Right renal cortex interstitium (tissue), 3 donors: Measurements from ENCODE around the gene CALB2. TPM values are rescaled to one million over a fixed set of nuclear protein-coding genes. Genes with fewer than 3 reads are reported as not detected.
"Not testable (repeated sequence)": the region's sequence is repeated elsewhere in the genome, so short reads cannot be mapped to it uniquely, and the experiment has no call there.

ENCODE experiments used
- DNase-seq, 3 donors: peaks; one replicate each; pipeline ENCODE4 v3.0.0-alpha.2; 2013; ENCODE audit warnings: low read depth in 3 of 3, low spot score in 2 of 3
- polyA plus RNA-seq, 3 donors: library from polyadenylated mRNA; unstranded; fragments of 120-200 nt; gene quantifications; one replicate each; pipeline ENCODE4 v1.2.1, GENCODE V29; 2013; ENCODE audit not compliant: insufficient read length in 3 of 3

CALB2 gene, protein sequence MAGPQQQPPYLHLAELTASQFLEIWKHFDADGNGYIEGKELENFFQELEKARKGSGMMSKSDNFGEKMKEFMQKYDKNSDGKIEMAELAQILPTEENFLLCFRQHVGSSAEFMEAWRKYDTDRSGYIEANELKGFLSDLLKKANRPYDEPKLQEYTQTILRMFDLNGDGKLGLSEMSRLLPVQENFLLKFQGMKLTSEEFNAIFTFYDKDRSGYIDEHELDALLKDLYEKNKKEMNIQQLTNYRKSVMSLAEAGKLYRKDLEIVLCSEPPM
- polyA plus RNA-seq = 1 to 10 TPM in 2 of 3 donors, under 1 TPM in 1; 0.69 to 1.3 (median 1.3) TPM

DNA sequence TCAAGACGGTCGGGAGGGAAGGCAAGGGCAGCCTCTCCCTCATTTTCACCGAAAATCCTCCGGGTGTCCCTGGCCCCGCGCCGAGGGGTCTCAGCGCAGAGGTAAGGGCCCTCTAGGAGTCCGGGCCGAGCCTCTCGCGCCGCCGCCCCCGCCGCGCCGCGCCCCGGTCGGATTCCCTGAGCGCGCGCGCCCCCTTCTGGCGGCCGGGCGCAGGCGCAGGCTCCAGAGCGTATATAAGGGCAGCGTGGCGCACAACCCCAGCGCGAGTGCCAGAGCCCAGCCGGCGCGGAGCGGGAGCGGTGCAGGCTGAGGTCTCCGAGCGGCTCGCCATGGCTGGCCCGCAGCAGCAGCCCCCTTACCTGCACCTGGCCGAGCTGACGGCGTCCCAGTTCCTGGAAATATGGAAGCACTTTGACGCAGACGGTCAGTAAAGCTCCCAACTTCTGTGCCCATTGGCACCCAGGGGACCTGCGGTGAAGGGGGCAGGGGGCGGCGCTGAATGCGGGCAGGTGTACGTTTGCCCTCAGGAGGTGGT lies at the start of gene CALB2:
Gene CALB2 (plus strand): TSS at position 260 of the 535 bp plus-strand sequence. CDS start 70 bp downstream, at position 330.
- peak in 2 of 3 donors; percentile 21 to 44 for DNase-seq

DNA sequence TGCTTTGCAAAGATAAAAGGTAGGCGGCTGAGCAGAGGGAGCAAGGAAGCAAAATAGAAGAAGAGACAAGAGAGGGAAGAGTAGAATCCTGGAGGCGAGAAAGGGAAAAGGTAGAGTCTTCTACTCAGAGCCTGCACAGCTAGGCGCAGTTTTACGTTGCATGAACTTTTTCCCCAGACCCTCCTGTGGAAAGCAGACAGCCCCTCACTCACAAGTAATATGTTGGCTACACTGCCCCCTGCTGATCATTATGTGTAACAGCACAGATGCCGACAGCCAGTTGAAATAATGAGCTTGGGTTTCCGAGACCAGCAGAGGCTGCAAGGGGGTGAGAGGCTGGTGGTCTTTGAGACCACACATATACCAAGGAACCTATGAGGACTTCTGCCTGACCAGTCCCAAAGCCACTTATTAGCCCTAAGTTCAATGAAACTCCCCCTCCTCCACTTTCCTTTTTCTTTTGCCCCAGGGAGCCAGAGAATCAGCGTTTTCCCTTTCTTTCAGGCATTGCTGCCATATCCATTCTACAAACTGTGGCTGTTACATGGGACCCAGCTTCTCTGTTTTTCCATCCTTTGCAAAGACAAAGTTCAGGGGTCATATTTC lies 46.9 kb upstream of the CALB2 start:
- no peak for DNase-seq

DNA sequence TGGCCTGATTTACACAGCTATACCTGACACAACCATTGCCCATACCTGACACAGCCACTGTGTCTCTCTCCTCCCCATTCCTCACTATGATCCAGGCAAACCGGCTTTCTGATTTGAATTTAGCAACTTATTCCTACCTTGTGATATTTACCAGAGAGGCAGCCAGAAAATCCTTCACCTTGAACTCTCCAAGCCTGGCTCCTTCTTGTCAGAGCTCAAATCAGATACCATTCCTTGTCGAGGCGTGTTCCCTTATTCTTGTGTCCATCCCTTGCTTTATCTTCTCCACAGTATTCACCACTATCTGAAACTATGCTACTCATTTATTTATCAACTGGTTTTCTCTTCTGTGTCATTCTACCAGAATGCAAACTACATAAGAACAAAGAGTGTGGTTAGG lies 44.9 kb upstream of the CALB2 start:
- not testable (repeated sequence) for DNase-seq

DNA sequence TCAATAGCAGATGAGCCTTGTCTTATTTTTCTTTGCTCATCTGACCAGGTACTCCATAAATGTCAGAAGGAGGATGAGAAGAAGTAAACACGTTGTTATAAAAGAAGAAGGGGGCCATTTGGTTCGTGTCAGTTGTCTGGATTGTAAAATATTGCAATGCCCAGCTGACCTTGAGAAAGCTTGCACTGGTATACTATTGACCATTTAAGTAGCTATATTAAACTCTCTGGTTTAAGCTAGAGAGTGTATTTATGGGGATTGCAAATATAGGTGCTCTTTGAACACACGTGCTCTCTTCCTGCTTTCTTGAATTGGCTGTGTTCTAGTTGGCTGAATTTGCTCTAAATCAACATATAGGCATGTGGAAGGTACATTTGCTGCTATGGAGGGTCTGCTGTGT lies 43.3 kb upstream of the CALB2 start:
- DNase-seq = no peak

DNA sequence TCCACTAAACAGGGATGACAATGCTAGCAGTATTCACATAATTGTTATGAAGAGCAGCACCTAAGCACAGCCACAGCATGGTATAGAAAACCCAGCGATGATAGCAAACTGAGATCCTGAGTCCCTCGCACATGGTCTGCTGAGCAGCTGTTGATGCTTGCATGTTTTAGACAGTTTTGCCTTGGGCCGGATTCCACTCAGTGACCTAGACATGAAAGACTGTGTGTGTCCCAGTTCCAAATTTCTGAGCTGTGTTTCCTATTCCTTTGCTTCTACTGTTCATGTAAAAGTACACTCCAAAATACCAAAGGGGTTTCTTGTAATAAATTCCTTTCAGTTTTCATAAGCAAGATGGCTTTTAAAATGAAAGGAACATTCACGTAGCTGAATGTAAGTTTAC lies 38.5 kb upstream of the CALB2 start:
- DNase-seq = no peak

DNA sequence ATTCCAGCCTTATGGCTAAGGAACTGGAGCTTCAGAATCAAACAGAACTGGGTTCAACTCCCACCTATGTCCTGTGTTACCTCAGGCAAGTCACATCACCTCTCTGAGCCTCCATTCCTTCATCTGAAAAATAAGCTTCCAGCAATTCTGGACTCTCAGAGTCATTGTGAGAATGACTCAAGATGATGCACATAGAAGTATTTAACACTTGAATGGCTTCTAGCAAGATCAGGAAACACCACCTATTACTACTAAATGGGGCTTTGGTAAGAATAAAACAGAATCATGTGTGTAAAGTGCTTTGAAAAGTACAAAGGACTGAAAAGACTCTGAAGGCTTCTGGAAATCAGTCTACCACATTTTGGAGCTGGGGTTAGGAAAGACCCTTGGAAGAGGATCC lies 30.8 kb upstream of the CALB2 start:
- no peak for DNase-seq

DNA sequence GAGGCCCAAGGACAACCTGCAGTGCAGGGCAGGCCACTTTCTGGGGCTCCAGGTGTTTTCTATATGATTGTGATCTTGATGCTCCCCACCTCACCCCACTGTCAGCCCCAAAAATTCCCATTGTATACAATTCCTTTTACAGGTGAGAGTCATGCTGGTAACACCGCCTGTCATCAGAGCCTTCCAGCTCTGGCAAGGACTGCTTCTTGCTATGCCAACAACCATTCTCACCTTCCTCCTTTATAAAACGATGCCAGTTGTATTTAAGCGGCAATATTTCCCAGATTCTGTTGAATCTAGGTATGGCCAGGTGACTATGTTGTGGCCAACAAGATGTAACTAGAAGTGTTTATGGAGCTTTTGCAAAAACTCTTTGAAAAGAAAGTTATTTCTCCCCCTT lies 30.4 kb upstream of the CALB2 start:
- DNase-seq = no peak

DNA sequence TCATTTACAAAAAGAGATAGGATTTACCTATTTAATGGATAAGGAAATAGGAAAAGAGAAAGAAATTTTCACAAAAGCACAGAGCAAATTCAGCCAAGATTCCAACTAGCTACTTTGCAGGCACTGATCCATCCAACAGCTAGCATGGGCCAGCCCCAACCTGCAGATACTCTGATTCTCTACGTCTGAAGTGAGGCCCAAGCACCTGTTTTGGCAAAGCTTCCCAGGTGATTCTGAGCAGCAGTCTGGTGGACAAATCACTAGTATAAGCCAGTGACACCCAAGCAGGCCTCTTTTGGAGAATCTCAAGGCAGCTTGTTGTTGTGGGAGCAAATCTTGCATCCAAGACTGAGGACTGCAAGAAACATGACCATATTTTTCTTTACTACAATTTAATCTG lies 20.9 kb upstream of the CALB2 start:
- DNase-seq = no peak

DNA sequence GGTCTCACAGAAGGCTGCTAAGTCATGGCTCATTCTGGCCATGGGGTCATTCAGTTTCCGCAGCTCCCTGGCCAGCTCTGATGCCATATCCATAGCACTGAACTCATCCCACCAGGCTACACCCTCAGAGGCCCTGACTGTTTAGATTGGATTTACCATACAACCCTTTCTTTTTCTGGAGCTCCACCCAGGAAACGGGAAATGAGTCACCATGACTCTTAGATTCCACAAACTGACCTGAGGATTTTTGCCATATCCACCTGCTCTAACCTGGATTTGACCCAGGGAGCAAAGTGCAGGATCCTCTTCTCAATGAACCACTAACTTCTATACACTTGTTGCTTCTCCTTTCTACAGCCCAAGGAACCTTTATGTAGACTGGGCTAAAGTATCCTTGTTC lies 20.3 kb upstream of the CALB2 start:
- no peak for DNase-seq

DNA sequence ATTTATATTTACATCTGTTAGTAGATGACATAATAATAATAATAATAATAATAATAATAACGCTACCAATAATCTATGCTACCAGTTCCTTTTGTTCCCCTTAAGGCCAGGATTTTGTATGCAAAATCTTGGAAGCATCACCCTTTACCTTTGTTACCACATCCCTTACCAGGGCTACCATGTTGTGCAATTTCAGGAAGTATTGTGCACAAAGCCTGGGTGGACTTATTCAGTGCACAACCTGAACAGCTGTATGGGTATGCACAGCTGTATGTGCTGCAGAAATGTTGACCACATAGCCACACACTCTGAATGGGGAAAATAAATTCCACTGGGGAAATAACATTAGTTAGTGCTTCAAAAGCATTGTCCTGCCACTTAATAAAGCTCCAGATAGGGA lies 19.9 kb upstream of the CALB2 start:
- no peak for DNase-seq

DNA sequence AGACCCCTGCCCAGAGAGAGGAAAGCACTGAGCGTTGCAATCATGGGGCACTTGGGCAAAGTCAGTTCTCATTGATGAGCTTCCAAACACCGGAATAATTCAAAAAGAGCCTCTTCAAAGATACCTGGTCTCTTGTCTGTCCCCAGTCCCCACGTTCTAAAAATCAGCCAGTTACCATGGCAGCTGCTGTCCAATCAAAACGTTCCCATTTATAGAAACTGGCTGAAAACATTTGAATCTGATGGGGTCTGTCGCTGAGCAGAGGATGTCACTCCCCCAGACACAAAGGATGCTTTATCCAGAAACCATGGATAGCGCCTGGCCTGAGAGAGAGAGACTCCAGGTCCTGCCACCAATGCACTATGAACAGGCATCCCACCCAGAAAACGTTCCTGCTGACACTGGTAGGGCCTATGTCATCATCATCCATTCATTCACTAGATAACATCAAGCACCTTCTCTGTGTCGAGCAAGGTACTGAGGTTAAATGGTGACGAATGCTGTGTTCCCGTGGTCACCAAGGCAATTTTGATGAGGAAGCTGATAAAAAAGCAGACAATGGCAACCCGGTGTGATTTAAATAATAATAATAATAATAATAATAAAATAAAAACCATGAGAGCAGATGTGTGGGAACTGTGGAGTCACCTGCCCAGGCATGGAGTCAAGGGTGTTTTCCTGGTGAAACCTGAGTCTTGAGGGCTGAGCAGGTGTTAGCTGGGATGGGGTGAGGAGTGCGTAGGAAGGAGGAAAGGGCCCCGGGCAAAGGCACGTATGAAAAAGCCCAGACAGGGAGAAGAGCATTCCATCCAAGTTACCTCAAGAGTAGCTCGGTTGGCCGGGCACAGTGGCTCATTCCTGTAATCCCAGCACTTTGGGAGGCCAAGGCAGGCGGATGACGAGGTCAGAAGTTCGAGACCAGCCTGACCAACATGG lies 19.0 kb upstream of the CALB2 start:
- DNase-seq = no peak

DNA sequence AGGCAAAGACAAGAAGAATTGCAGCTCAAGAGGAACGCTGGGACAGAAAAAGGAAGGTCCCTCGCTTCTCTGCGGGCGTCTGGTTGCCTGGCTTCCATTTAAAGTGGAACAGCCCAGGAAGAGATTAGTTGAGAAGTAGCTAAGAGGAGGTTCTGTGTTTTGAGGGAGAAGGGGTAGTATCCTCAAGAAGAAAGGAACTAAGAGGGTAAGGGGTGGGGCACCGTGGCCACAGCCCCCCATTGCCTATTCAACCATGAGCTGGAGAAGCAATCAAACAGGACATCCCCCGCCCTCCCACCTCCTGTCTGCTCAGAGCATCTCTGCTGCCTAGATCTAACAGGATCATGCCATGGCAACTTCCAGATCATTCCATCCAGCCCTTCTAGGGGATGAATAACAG lies 18.1 kb upstream of the CALB2 start:
- DNase-seq = no peak

DNA sequence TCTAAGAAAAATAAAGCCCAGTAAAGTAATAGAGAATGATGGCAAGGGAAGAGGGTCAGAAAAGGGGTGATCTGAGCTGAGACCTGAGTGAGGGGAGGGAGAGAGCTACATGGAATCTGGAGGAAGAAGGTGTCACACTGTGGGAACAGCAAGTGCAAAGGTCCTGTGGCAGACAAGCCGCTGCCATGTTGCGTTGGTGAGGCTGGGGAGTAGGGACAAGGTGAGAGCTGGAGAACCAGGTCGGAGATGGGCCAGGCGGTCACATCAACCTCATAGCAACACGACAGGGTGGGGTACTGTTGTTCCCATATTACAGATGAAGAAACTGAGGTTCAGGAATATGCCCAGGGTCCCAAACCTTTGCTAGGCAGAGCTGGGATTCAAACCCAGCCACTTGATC lies 16.6 kb upstream of the CALB2 start:
- no peak for DNase-seq

DNA sequence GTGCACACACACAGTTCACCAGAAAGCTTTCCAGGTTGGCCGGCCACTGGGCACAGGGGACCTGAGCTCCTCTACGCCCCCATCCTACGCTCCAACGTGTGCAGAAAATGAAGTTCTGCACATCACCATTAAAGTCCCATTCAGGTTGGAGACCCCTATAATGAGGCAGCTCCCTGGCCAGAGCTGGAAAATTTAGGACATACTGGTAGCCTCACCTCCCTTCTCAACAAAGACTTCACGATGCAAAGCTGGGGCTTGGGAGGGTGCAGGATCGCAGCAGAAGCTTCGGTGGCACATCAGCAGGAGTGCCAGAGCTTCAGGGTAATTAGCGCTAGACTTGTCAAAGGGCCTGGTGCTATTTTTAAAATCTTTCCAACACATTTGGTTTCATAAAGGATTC lies 15.4 kb upstream of the CALB2 start:
- DNase-seq = no peak

DNA sequence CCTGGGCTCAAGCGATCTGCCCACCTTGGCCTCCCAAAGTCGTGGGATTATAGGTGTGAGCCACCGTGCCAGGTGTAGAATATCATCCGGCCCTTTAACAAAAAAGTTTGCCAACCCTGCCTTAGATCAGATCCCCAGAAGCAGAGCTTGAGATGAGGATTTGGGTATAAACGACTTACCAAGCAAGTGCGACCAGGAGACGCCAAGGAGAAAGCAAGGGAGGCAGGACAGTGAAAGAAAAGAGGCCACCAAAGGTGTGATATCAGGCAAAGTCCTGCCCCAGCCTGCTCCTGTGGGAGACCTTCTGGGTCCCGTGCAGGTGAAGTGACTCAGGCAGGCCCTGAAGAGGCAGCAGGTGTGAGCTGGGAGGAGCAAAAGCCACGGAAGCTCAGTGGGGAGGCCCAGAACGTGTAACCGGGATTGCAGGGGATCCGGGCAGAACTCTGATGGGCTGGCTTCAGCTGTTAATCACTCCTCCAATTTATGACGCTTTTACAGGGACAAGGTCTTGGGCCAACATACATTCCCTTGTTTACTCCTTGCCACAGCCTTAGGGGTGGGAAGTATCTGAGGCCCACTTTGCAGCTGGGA lies 14.1 kb upstream of the CALB2 start:
- no peak for DNase-seq

DNA sequence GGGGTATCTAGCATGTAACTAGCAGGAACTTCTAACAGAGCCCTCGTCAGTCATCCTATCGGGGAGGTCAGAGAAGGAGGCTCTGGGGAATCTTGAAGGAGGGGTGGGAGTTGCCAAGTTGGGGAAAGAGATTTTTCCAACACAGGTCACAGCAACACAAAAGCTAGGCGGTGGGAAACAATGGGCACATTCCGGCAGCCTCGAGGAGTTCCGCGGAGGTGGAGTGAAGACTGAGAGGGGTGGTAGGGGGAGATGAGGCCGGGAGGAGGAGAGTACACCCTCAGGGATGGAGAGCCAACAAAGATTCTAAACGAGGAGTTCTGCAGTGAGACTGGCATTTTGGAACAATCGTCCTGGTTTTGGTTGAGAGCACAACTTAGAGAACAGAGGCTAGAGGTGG lies 13.5 kb upstream of the CALB2 start:
- DNase-seq = no peak

DNA sequence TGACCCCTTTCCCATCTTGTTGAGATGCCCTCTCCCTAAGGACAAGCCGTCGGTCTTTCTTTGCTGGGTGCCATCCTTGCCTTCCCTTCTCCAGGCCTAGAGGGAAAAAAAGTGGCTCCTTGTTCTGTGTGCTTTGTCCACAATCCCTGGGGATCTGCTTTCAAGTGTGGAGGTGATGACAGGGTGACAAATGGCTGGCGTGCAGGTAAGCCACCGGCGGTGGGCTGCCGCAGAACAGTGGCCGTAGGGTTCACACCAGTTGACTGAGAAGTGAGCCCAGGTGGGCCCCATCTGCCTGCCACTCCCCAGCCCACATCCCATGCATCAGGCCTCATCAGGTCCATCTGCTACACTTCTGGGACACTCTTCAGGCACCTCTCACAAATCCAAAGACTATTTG lies 11.4 kb upstream of the CALB2 start:
- no peak for DNase-seq

DNA sequence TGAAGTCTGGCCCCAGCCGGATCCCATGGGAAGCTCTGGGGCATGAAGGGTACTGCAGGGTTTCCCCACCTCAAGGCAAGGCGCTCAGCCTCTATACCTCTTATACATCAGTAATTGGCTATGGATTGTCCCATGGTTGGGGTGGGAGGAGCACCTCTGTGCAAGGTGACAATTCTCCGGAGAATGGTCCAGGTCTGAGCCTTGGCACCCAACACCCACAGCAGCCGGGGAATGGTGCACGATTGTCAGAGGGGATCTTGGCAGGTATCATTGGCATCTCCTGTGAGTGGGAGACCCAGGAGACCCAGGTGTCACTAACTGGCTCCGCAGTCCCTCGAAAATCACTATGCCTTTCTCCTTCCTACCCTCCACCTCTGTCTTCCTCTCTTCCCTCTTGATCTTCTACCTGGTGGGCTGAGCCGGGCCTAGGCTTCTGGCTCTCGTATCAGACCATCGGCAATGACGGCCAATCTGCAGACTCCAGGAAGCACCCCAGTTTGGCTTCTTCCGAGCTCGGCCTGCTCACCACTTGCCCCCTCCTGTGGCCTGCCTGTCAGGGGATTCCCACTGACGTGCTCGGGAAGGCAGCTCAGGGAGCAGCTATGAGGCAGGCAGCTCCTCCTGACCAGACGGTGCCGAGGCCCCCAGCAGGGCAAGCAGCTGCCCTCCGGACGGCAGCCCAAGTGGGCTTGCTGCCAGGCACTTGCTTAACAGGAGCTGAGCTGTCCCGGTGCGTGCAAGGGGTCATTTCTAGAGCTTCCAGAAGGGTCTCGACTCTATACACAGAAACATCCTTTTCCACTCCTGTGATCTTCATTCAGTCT lies 10.0 kb upstream of the CALB2 start:
- DNase-seq = no peak

DNA sequence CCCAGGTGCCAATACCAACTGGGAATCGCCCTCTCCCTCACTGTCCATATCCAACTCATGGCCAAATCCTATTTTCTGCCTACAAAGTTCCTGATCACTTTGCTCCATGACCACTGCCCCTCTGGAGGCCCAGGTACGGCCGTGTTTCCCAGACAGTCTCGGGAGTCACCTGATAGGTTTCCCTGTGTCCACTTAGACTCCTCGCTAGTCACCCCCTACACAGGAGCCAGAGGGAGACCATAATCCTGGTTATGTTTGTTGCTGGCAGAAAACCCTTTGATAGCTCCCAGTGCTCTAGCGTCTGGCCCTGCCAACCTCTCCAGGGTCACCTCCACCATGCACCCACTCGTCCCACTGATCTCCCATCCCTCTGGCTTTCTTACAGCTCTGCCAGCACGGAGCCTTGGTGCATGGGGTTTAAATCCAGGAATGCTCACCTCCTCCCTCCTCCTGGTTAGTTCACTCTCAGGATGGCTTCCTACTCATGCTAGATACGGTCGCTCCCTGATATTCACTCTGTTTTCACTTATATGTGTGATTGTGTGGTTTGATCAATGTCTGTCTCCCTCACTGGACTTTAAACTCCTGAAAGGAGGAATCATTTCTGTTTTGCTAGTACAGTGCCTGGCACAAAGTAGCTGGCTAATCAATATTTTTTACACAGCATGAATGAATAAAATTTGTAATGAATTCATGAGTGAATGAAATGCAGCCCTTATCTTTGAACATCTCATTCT lies 7.5 kb upstream of the CALB2 start:
- no peak for DNase-seq
